H1 (cell line): ENCODE results near the gene IQGAP1. TPM values are rescaled to one million over a fixed set of nuclear protein-coding genes. Genes with fewer than 3 reads are reported as not detected.

Source experiments
- CTCF ChIA-PET: fragments of 300-600 bp; sonication (Branson Sonifier 250); formaldehyde crosslinking; loops from one replicate; lab custom pipeline; 2021; ENCODE audit not compliant: partially characterized antibody; lab: Charles Lee
- POLR2A ChIA-PET: fragments of 300-600 bp; sonication (Branson Sonifier 250); formaldehyde crosslinking; loops from one replicate; lab custom pipeline; 2021; ENCODE audit warnings: inconsistent platforms; ENCODE audit not compliant: partially characterized antibody; lab: Charles Lee
- DNase-seq, 2 experiments: peaks; one replicate each; pipeline versions ENCODE4 v3.0.0 to v3.0.0-alpha.2; 2010 to 2022; ENCODE audit warnings: low spot score in 2 of 2, low read depth in 1 of 2, mixed read lengths in 1 of 2
- FAIRE-seq: peaks from 2 replicates; lab custom pipeline; 2011; peaks lifted over from hg19 to GRCh38; lab: Jason Lieb, UNC
- H2AFZ ChIP-seq: 2 replicates; pipeline ENCODE4 v1.8.1; 2012; ENCODE audit warnings: low read length, inconsistent platforms
- H2AK5ac ChIP-seq: 2 replicates; pipeline ENCODE4 v1.6.1; 2013; ENCODE audit warnings: low read depth, low read length
- H2BK120ac ChIP-seq: replicated peaks from 2 replicates; pipeline ENCODE3; 2013; ENCODE audit warnings: low read depth, low read length, inconsistent platforms
- H2BK12ac ChIP-seq: 2 replicates; pipeline ENCODE4 v1.6.1; 2013; ENCODE audit warnings: low read depth, low read length
- H2BK15ac ChIP-seq: 2 replicates; pipeline ENCODE4 v1.6.1; 2013; ENCODE audit warnings: low read length
- H2BK20ac ChIP-seq: 2 replicates; pipeline ENCODE4 v1.6.1; 2013; ENCODE audit warnings: low read length
- H2BK5ac ChIP-seq: 2 replicates; pipeline ENCODE4 v1.6.1; 2013; ENCODE audit warnings: low read depth, low read length
- H3K14ac ChIP-seq: 2 replicates; pipeline ENCODE4 v1.6.1; 2013; ENCODE audit warnings: inconsistent platforms; ENCODE audit not compliant: insufficient read length
- H3K18ac ChIP-seq: 2 replicates; pipeline ENCODE4 v1.6.1; 2013; ENCODE audit warnings: low read length; ENCODE audit errors: extremely low read depth
- H3K23ac ChIP-seq: 2 replicates; pipeline ENCODE4 v1.6.1; 2013; ENCODE audit warnings: inconsistent platforms; ENCODE audit not compliant: insufficient read length
- H3K23me2 ChIP-seq: 2 replicates; pipeline ENCODE4 v1.6.1; 2013; ENCODE audit warnings: low read depth, low read length
- H3K27ac ChIP-seq: 2 replicates; pipeline ENCODE4 v1.6.1; 2011; ENCODE audit warnings: low read depth, low read length, inconsistent platforms
- H3K27me3 ChIP-seq, 4 experiments: replicated peaks in 1 of 4; 1 replicate in 1 of 4; 2 replicates in 3 of 4; pipeline versions ENCODE4 v1.6.1 to v1.8.1; 2011 to 2013; ENCODE audit warnings: low read length in 3 of 4, mild to moderate bottlenecking in 3 of 4, inconsistent platforms in 2 of 4, mixed read lengths in 2 of 4, moderate library complexity in 1 of 4; ENCODE audit not compliant: control insufficient read depth in 3 of 4, insufficient read depth in 3 of 4; ENCODE audit errors: extremely low read depth in 1 of 4
- H3K36me3 ChIP-seq, 4 experiments: 2 replicates each; pipeline versions ENCODE4 v1.6.1 to v1.8.1; 2011 to 2013; ENCODE audit warnings: mild to moderate bottlenecking in 4 of 4, low read length in 3 of 4, moderate library complexity in 2 of 4, control low read depth in 1 of 4, inconsistent platforms in 1 of 4; ENCODE audit not compliant: insufficient read depth in 4 of 4, control insufficient read depth in 2 of 4
- H3K4ac ChIP-seq: replicated peaks from 2 replicates; pipeline ENCODE3; 2013; ENCODE audit warnings: low read length, low read depth, mixed read lengths, inconsistent platforms; ENCODE audit not compliant: insufficient read length
- H3K4me1 ChIP-seq, 4 experiments: replicated peaks in 1 of 4; 1 replicate in 1 of 4; 2 replicates in 3 of 4; pipeline versions ENCODE4 v1.6.1 to v1.8.1; 2011 to 2013; ENCODE audit warnings: low read length in 3 of 4, inconsistent platforms in 2 of 4, mixed read lengths in 1 of 4; ENCODE audit not compliant: insufficient read depth in 4 of 4, control insufficient read depth in 3 of 4
- H3K4me2 ChIP-seq, 2 experiments: 2 replicates each; pipeline versions ENCODE4 v1.6.1 to v1.8.1; 2011 to 2013; ENCODE audit warnings: low read depth in 2 of 2, low read length in 2 of 2, control low read depth in 1 of 2, inconsistent platforms in 1 of 2, mild to moderate bottlenecking in 1 of 2; ENCODE audit not compliant: insufficient read depth in 1 of 2
- H3K4me3 ChIP-seq, 4 experiments: fragments of 200-600, 300-600 bp in 1 of 4; sonication (generic), shearing (Covaris generic), sonication (Bioruptor Twin) in 1 of 4; 2 replicates each; pipeline versions ENCODE4 v1.5.1 to v1.8.1; 2011 to 2016; ENCODE audit warnings: low read length in 4 of 4, low read depth in 3 of 4, control low read depth in 2 of 4, inconsistent platforms in 2 of 4, mild to moderate bottlenecking in 2 of 4, mixed read lengths in 1 of 4, moderate library complexity in 1 of 4; ENCODE audit not compliant: insufficient read depth in 2 of 4; ENCODE audit errors: extremely low read depth in 1 of 4
- H3K56ac ChIP-seq: replicated peaks from 2 replicates; pipeline ENCODE3; 2013; ENCODE audit warnings: low read depth, mild to moderate bottlenecking, mixed read lengths, low read length, inconsistent platforms; ENCODE audit not compliant: insufficient read length
- H3K79me1 ChIP-seq: 2 replicates; pipeline ENCODE4 v1.6.1; 2013; ENCODE audit warnings: low read depth, low read length, control low read depth
- H3K79me2 ChIP-seq, 2 experiments: 2 replicates each; pipeline versions ENCODE4 v1.6.1 to v1.8.1; 2012 to 2013; ENCODE audit warnings: low read length in 2 of 2, mild to moderate bottlenecking in 2 of 2, inconsistent platforms in 1 of 2; ENCODE audit not compliant: insufficient read depth in 2 of 2, control insufficient read depth in 1 of 2
- H3K9ac ChIP-seq, 4 experiments: replicated peaks in 1 of 4; 1 replicate in 1 of 4; 2 replicates in 3 of 4; pipeline versions ENCODE4 v1.6.1 to v1.8.1; 2011 to 2013; ENCODE audit warnings: low read depth in 3 of 4, low read length in 3 of 4, control low read depth in 2 of 4, mild to moderate bottlenecking in 2 of 4, moderate library complexity in 2 of 4, inconsistent platforms in 1 of 4; ENCODE audit errors: extremely low read depth in 1 of 4
- H3K9me3 ChIP-seq, 2 experiments: 2 replicates each; pipeline versions ENCODE4 v1.6.1 to v1.8.1; 2012 to 2013; ENCODE audit warnings: mild to moderate bottlenecking in 2 of 2, moderate library complexity in 2 of 2, control low read depth in 1 of 2, inconsistent platforms in 1 of 2, low read depth in 1 of 2, low read length in 1 of 2, mixed read lengths in 1 of 2; ENCODE audit not compliant: insufficient read depth in 2 of 2
- H4K20me1 ChIP-seq, 2 experiments: replicated peaks in 1 of 2; 2 replicates each; pipeline versions ENCODE3 to v1.8.1; 2011 to 2013; ENCODE audit warnings: inconsistent platforms in 2 of 2, low read length in 2 of 2, mild to moderate bottlenecking in 1 of 2; ENCODE audit not compliant: insufficient read depth in 2 of 2, control insufficient read depth in 1 of 2
- H4K5ac ChIP-seq: 2 replicates; pipeline ENCODE4 v1.6.1; 2013; ENCODE audit warnings: low read length, low read depth, mixed read lengths, inconsistent platforms; ENCODE audit not compliant: insufficient read length
- H4K8ac ChIP-seq: 2 replicates; pipeline ENCODE4 v1.8.0; 2013; ENCODE audit warnings: mild to moderate bottlenecking, moderate library complexity, low read length, inconsistent platforms; ENCODE audit not compliant: insufficient read depth; ENCODE audit errors: extremely low read depth
- H4K91ac ChIP-seq: replicated peaks from 2 replicates; pipeline ENCODE3; 2013; ENCODE audit warnings: low read length, mixed read lengths, inconsistent platforms; ENCODE audit not compliant: insufficient read length
- BCL11A ChIP-seq, 2 experiments: IDR thresholded peaks; one replicate each; pipeline ENCODE4 v1.6.1; 2011; ENCODE audit warnings: low read depth in 2 of 2, low read length in 2 of 2, mild to moderate bottlenecking in 2 of 2
- CHD1 ChIP-seq: IDR thresholded peaks from 2 replicates; pipeline ENCODE4 v1.6.1; 2012; ENCODE audit warnings: low read depth, low read length, improper control_type of control experiment
- CTCF ChIP-seq, 3 experiments: IDR thresholded peaks; 1 replicate in 2 of 3; 2 replicates in 1 of 3; pipeline versions ENCODE4 v1.5.1 to v1.6.1; 2011; ENCODE audit warnings: low read length in 3 of 3, mild to moderate bottlenecking in 3 of 3, inconsistent platforms in 2 of 3, low read depth in 1 of 3, moderate library complexity in 1 of 3; ENCODE audit not compliant: insufficient read depth in 1 of 3; ENCODE audit errors: control extremely low read depth in 1 of 3
- EZH2 ChIP-seq: fragments of 200-600 bp; sonication (generic); IDR thresholded peaks from 2 replicates; pipeline ENCODE4 v1.7.1; 2012; ENCODE audit warnings: low read depth, mild to moderate bottlenecking, moderate library complexity, low read length, inconsistent platforms; ENCODE audit not compliant: severe bottlenecking
- KDM1A ChIP-seq: fragments of 200-600, 300-600 bp; sonication (generic); IDR thresholded peaks from 2 replicates; pipeline ENCODE4 v1.7.1; 2016; ENCODE audit warnings: mild to moderate bottlenecking, low read length, borderline replicate concordance
- POU5F1 ChIP-seq: IDR thresholded peaks from 2 replicates; pipeline ENCODE4 v1.6.1; 2011; ENCODE audit warnings: low read depth, mild to moderate bottlenecking, low read length, moderate library complexity
- RBBP5 ChIP-seq: IDR thresholded peaks from 2 replicates; pipeline ENCODE4 v1.7.1; 2012; ENCODE audit warnings: low read depth, mild to moderate bottlenecking, inconsistent platforms, low read length, moderate library complexity, borderline replicate concordance
- SAP30 ChIP-seq: fragments of 300-600 bp; sonication (generic); IDR thresholded peaks from 2 replicates; pipeline ENCODE4 v1.7.1; 2012; ENCODE audit warnings: low read length, moderate library complexity, mild to moderate bottlenecking, inconsistent platforms; ENCODE audit not compliant: insufficient read depth, insufficient replicate concordance
- WGBS, 2 experiments: shearing (Covaris generic) in 1 of 2; methylation state at CpG; one replicate each; pipeline versions ENCODE4 v1.1.6 to v1.1.7; 2013 to 2015; ENCODE audit warnings: low lambda C conversion rate in 2 of 2, mixed read lengths in 2 of 2, inconsistent platforms in 1 of 2, low coverage in 1 of 2, missing lambda C conversion rate in 1 of 2; ENCODE audit not compliant: insufficient replicate concordance in 2 of 2, insufficient coverage in 1 of 2, insufficient read length in 1 of 2; ENCODE audit errors: extremely low coverage in 1 of 2, missing lambda C conversion rate in 1 of 2; 5-methylcytosine and 5-hydroxymethylcytosine counted together
- polyA plus RNA-seq, 7 experiments: library from polyadenylated mRNA; depleted of rRNA in 3 of 7; stranded (reverse) in 5 of 7; unstranded in 2 of 7; fragments of >200 nt in 5 of 7; fragments of 200-250 nt in 2 of 7; gene quantifications; 1 replicate in 5 of 7; 2 replicates in 1 of 7; 4 replicates in 1 of 7; pipeline versions ENCODE4 v1.2.1 to v1.2.3, GENCODE V29; 2011 to 2013; ENCODE audit warnings: missing spikeins in 2 of 7, mixed read lengths in 2 of 7
- total RNA-seq: library from RNA; stranded (reverse); fragmentation: NEBNext Ultra II Directional; extraction: Animal tissue kit (Norgen Biotek cat#: 25700); gene quantifications from 2 replicates; pipeline ENCODE4 v1.2.1, GENCODE V29; 2021

The IQGAP1 gene
- total and polyA plus RNA-seq, 2 of the 8 experiments (the other 6 are each of a cell fraction or from before 2014, with no cell fraction given) = 56.0 to 138 TPM

- ChIA-PET CTCF (interaction anchor here (0.8 to 2.5 kb wide), 12 partner anchors 9 to 426 kb away, joined by 3 to 10 read pairs (median 3); no protein-coding TSS in a partner anchor), POLR2A (interaction anchor here (1.1 kb wide), 1 partner anchor 9 kb away, joined by 6 read pairs; no protein-coding TSS in a partner anchor)
- H3K9me3 ChIP-seq = no peaks in the 10 kb centered on the region
- H3K79me1 ChIP-seq = no peaks in the 10 kb centered on the region
- H3K4me3 ChIP-seq = peak overlapping the region; percentile 55 to 73 (median 68)
- H3K56ac ChIP-seq = no peak overlapping the region
- peak overlapping the region; percentile 49 to 82 for H3K4me2 ChIP-seq
- no peak overlapping the region for H2AK5ac ChIP-seq
- H3K36me3 ChIP-seq = no peaks in the 10 kb centered on the region
- H2BK15ac ChIP-seq = no peak overlapping the region
- no peak overlapping the region for H3K27ac ChIP-seq
- peaks cover 0 to 3% of the 10 kb centered on the region in 2 experiments for H4K20me1 ChIP-seq
- no peak overlapping the region for H2AFZ ChIP-seq
- no peak overlapping the region for H2BK12ac ChIP-seq
- H3K79me2 ChIP-seq = no peaks in the 10 kb centered on the region
- H4K8ac ChIP-seq = peak overlapping the region; percentile 22
- 3% methylated on average over 43 of the region's 76 CpGs; no CpG with 5 or more reads in 1 of the 2 experiments for WGBS, 2 experiments
- H3K4me1 ChIP-seq = 0 out of 7 replicates have a peak, but pooled peaks cover 0 to 2% (median 0%) of the 10 kb centered on the region in 4 experiments
- no peak overlapping the region for H4K91ac ChIP-seq
- FAIRE-seq (no peak), DNase-seq (peak in 1 of 2 experiments; percentile 74)
- H3K23me2 ChIP-seq = no peaks in the 10 kb centered on the region; the same call in 1 of the 2 replicates
- H3K18ac ChIP-seq = no peak overlapping the region
- no peak overlapping the region for H3K23ac ChIP-seq
- H3K14ac ChIP-seq = no peak overlapping the region
- no peak overlapping the region for H4K5ac ChIP-seq
- no peak overlapping the region for H2BK120ac ChIP-seq
- no peak overlapping the region for H2BK5ac ChIP-seq
- peaks cover 7 to 35% (median 29%) of the 10 kb centered on the region in 4 experiments for H3K27me3 ChIP-seq
- H3K4ac ChIP-seq = no peak overlapping the region
- H3K9ac ChIP-seq = peak overlapping the region in 2 of 4 experiments; percentile 43 to 92; a peak in 2 of 7 replicates
- no peak overlapping the region for H2BK20ac ChIP-seq
- TF ChIP-seq BCL11A (IDR thresholded peaks at IDR 0.05; ENCODE audit: low read depth in 2 of 2, low read length in 2 of 2) (no peak), POU5F1 (no peak), EZH2 (peak; percentile 82), RBBP5 (no peak), SAP30 (no peak), CTCF (IDR thresholded peaks at IDR 0.05; ENCODE audit: control extremely low read depth in 1 of 3, insufficient read depth in 1 of 3, low read depth in 1 of 3, low read length in 3 of 3) (no peak), CHD1 (no peak), KDM1A (no peak)
Measured at GRCh38 chr15:90530250-90531051, 142.4 kb downstream of the IQGAP1 start.
